H9 (cell line): ENCODE data around the gene MED17. TPM values are rescaled to one million over a fixed set of nuclear protein-coding genes. Genes with fewer than 3 reads are reported as not detected.
A peak's percentile ranks its signal among the peaks of the same experiment; 100 is the strongest.

Experiments used
- DNase-seq: peaks from one replicate; pipeline ENCODE4 v3.0.0-alpha.2; 2017
- H2AFZ ChIP-seq: one replicate; pipeline ENCODE4 v1.6.1; 2013; ENCODE audit warnings: mild to moderate bottlenecking, low read length, control low read depth, moderate library complexity
- H2AK5ac ChIP-seq: 2 replicates; pipeline ENCODE4 v1.6.1; 2013; ENCODE audit warnings: low read length, control low read depth, mixed read lengths; ENCODE audit not compliant: insufficient read length
- H2BK120ac ChIP-seq: one replicate; pipeline ENCODE4 v1.6.1; 2013; ENCODE audit warnings: low read depth, mild to moderate bottlenecking, low read length, control low read depth, inconsistent platforms; ENCODE audit not compliant: poor library complexity, severe bottlenecking
- H2BK12ac ChIP-seq: 2 replicates; pipeline ENCODE4 v1.6.1; 2013; ENCODE audit warnings: low read length, control low read depth, mixed read lengths, low read depth; ENCODE audit not compliant: insufficient read length
- H2BK15ac ChIP-seq: 2 replicates; pipeline ENCODE4 v1.6.1; 2013; ENCODE audit warnings: low read depth, low read length, control low read depth
- H2BK20ac ChIP-seq: one replicate; pipeline ENCODE4 v1.6.1; 2013; ENCODE audit warnings: low read depth, mild to moderate bottlenecking, low read length, control low read depth, inconsistent platforms; ENCODE audit not compliant: poor library complexity, severe bottlenecking
- H2BK5ac ChIP-seq: 2 replicates; pipeline ENCODE4 v1.6.1; 2013; ENCODE audit warnings: low read length, control low read depth, mixed read lengths; ENCODE audit not compliant: insufficient read length
- H3K14ac ChIP-seq: 2 replicates; pipeline ENCODE4 v1.6.1; 2013; ENCODE audit warnings: low read length, control low read depth; ENCODE audit not compliant: insufficient read depth
- H3K18ac ChIP-seq: 2 replicates; pipeline ENCODE4 v1.6.1; 2013; ENCODE audit warnings: low read depth, mild to moderate bottlenecking, mixed read lengths, low read length, control low read depth; ENCODE audit not compliant: insufficient read length
- H3K23ac ChIP-seq: 2 replicates; pipeline ENCODE4 v1.6.1; 2013; ENCODE audit warnings: low read length, control low read depth, mixed read lengths, low read depth; ENCODE audit not compliant: insufficient read length
- H3K23me2 ChIP-seq: 2 replicates; pipeline ENCODE4 v1.6.1; 2013; ENCODE audit warnings: low read depth, mild to moderate bottlenecking, mixed read lengths, low read length, control low read depth; ENCODE audit not compliant: insufficient read length, poor library complexity, severe bottlenecking
- H3K27ac ChIP-seq: 2 replicates; pipeline ENCODE4 v1.5.1; 2013; ENCODE audit warnings: low read length, control low read depth, mixed read lengths, low read depth; ENCODE audit not compliant: insufficient read length
- H3K27me3 ChIP-seq: 2 replicates; pipeline ENCODE4 v1.6.1; 2013; ENCODE audit warnings: low read length, control low read depth, inconsistent platforms; ENCODE audit not compliant: insufficient read depth
- H3K4ac ChIP-seq: 2 replicates; pipeline ENCODE4 v1.6.1; 2013; ENCODE audit warnings: low read depth, mild to moderate bottlenecking, control low read depth, inconsistent platforms, low read length, moderate library complexity
- H3K4me1 ChIP-seq: 2 replicates; pipeline ENCODE4 v1.6.1; 2013; ENCODE audit warnings: low read length, control low read depth, inconsistent platforms; ENCODE audit not compliant: insufficient read depth
- H3K4me2 ChIP-seq: 2 replicates; pipeline ENCODE4 v1.6.1; 2013; ENCODE audit warnings: low read length, control low read depth, mixed read lengths; ENCODE audit not compliant: insufficient read length, insufficient read depth
- H3K56ac ChIP-seq: 2 replicates; pipeline ENCODE4 v1.6.1; 2013; ENCODE audit warnings: low read depth, mild to moderate bottlenecking, mixed read lengths, low read length, control low read depth; ENCODE audit not compliant: insufficient read length
- H3K79me1 ChIP-seq: 2 replicates; pipeline ENCODE4 v1.6.1; 2013; ENCODE audit warnings: low read depth, mild to moderate bottlenecking, moderate library complexity, low read length, control low read depth, inconsistent platforms; ENCODE audit not compliant: insufficient read depth, poor library complexity, severe bottlenecking
- H3K79me2 ChIP-seq: 2 replicates; pipeline ENCODE4 v1.6.1; 2013; ENCODE audit warnings: low read length, control low read depth, inconsistent platforms; ENCODE audit not compliant: insufficient read depth
- H3K9ac ChIP-seq: 2 replicates; pipeline ENCODE4 v1.6.1; 2013; ENCODE audit warnings: low read length, control low read depth, mixed read lengths; ENCODE audit not compliant: insufficient read length; ENCODE audit errors: extremely low read depth
- H3K9me3 ChIP-seq: one replicate; pipeline ENCODE4 v1.6.1; 2013; ENCODE audit warnings: low read depth, low read length, inconsistent platforms; ENCODE audit not compliant: control insufficient read depth
- H3T11ph ChIP-seq: one replicate; pipeline ENCODE4 v1.6.1; 2013; ENCODE audit warnings: mild to moderate bottlenecking, low read length, control low read depth, inconsistent platforms
- H4K20me1 ChIP-seq: one replicate; pipeline ENCODE4 v1.6.1; 2013; ENCODE audit not compliant: control insufficient read depth, insufficient read length, insufficient read depth
- H4K5ac ChIP-seq: 2 replicates; pipeline ENCODE4 v1.6.1; 2013; ENCODE audit warnings: low read depth, mild to moderate bottlenecking, mixed read lengths, low read length, control low read depth; ENCODE audit not compliant: insufficient read length
- H4K8ac ChIP-seq: replicated peaks from 2 replicates; pipeline ENCODE4 v1.6.1; 2013; ENCODE audit warnings: low read length, control low read depth, mixed read lengths, low read depth; ENCODE audit not compliant: insufficient read length
- H4K91ac ChIP-seq: 2 replicates; pipeline ENCODE4 v1.6.1; 2013; ENCODE audit warnings: low read depth, mild to moderate bottlenecking, moderate library complexity, mixed read lengths, low read length, control low read depth; ENCODE audit not compliant: insufficient read length
- H3K27ac Mint-ChIP-seq, 3 experiments: 2 replicates in 2 of 3; 3 replicates in 1 of 3; pipeline ENCODE4 v1.8.0; 2020 to 2021; ENCODE audit warnings: mixed read lengths in 3 of 3, mild to moderate bottlenecking in 1 of 3, moderate library complexity in 1 of 3
- H3K27me3 Mint-ChIP-seq: 2 replicates; pipeline ENCODE4 v1.8.0; 2021; ENCODE audit warnings: low read depth, mild to moderate bottlenecking, moderate library complexity, mixed read lengths
- H3K36me3 Mint-ChIP-seq, 3 experiments: 2 replicates in 2 of 3; 3 replicates in 1 of 3; pipeline ENCODE4 v1.8.0; 2020 to 2021; ENCODE audit warnings: low read depth in 3 of 3, mixed read lengths in 3 of 3; ENCODE audit not compliant: insufficient read depth in 1 of 3
- H3K4me1 Mint-ChIP-seq, 2 experiments: 2 replicates each; pipeline ENCODE4 v1.8.0; 2020; ENCODE audit warnings: mixed read lengths in 2 of 2
- H3K4me3 Mint-ChIP-seq, 2 experiments: 2 replicates in 1 of 2; 3 replicates in 1 of 2; pipeline ENCODE4 v1.8.0; 2020 to 2021; ENCODE audit warnings: mild to moderate bottlenecking in 2 of 2, mixed read lengths in 2 of 2, moderate library complexity in 1 of 2
- H3K9me3 Mint-ChIP-seq, 2 experiments: 2 replicates in 1 of 2; 3 replicates in 1 of 2; pipeline ENCODE4 v1.8.0; 2020; ENCODE audit warnings: mild to moderate bottlenecking in 2 of 2, mixed read lengths in 2 of 2, moderate library complexity in 1 of 2
- CTCF ChIP-seq: fragments of 200-600 bp; sonication (generic); conservative IDR thresholded peaks from 3 replicates; pipeline ENCODE4 v1.8.0; 2021; ENCODE audit warnings: antibody characterized with exemption, mild to moderate bottlenecking
- WGBS: extraction: QIAGEN DNeasy Blood & Tissue Kit; methylation state at CpG from one replicate; pipeline ENCODE4 v1.1.7; 2013; ENCODE audit warnings: missing lambda C conversion rate, low lambda C conversion rate, mixed read lengths; ENCODE audit not compliant: insufficient read length; ENCODE audit errors: extremely low coverage; 5-methylcytosine and 5-hydroxymethylcytosine counted together
- long read RNA-seq: library from polyadenylated mRNA; unstranded; transcript quantifications from one replicate; pipeline ENCODE4 v2.0.0, GENCODE V29; 2020
- total RNA-seq: library from RNA; stranded (reverse); gene quantifications from 2 replicates; pipeline ENCODE4 v1.2.1, GENCODE V29; 2021

The MED17 gene
- 38.3 and 43.3 TPM in 2 replicates for total RNA-seq
- long read RNA-seq, full-length matches to known transcripts: 248 of 266 reads
- long read RNA-seq, partial matches to known transcripts: 2 of 266 reads
- long read RNA-seq, other reads (novel, unspliced or antisense): 16 of 266 reads

GRCh38 chr11:93784145-93784934 is at the start of gene MED17:
Gene MED17, plus strand, starts transcription at chr11:93784282. Its CDS starts 232 bp downstream, at chr11:93784514.
- Mint-ChIP-seq H3K4me3 (peak within 1 kb of the TSS; percentile 91 to 98), H3K9me3 (no peaks in the 10 kb centered on the region; a peak in 1 of 5 replicates), H3K4me1 (peaks cover 16 to 29% of the 10 kb centered on the region in 2 experiments), H3K36me3 (peaks cover 21 to 45% (median 43%) of the 10 kb centered on the region in 3 experiments), H3K27me3 (no peaks in the 10 kb centered on the region), H3K27ac (peak within 1 kb of the TSS; percentile 98 to 99 (median 99))
- Histone ChIP-seq H3K23me2 (peaks cover 14% of the 10 kb centered on the region), H2BK5ac (peak within 1 kb of the TSS; percentile 70), H3K4me2 (peak within 1 kb of the TSS; percentile 94), H3K4ac (peak within 1 kb of the TSS; percentile 71; the same call in 1 of the 2 replicates), H2AK5ac (no peak within 1 kb of the TSS), H2AFZ (no peak within 1 kb of the TSS), H3T11ph (no peak within 1 kb of the TSS), H4K91ac (peak within 1 kb of the TSS; percentile 97), H3K27ac (peak within 1 kb of the TSS; percentile 80), H4K5ac (peak within 1 kb of the TSS; percentile 98), H2BK15ac (no peak within 1 kb of the TSS), H2BK120ac (no peak within 1 kb of the TSS), H3K56ac (peak within 1 kb of the TSS; percentile 69), H4K8ac (no peak within 1 kb of the TSS), H3K79me1 (no peaks in the 10 kb centered on the region), H3K79me2 (peaks cover 21% of the 10 kb centered on the region; the same call in 1 of the 2 replicates), H2BK12ac (peak within 1 kb of the TSS; percentile 26), H3K9ac (peak within 1 kb of the TSS; percentile 99), H3K23ac (peak within 1 kb of the TSS; percentile 70), H2BK20ac (no peak within 1 kb of the TSS), H3K14ac (peak within 1 kb of the TSS; percentile 98), H3K4me1 (no peaks in the 10 kb centered on the region), H3K18ac (peak within 1 kb of the TSS; percentile 98), H3K9me3 (no peaks in the 10 kb centered on the region), H3K27me3 (no peaks in the 10 kb centered on the region), H4K20me1 (no peaks in the 10 kb centered on the region)
- TF ChIP-seq CTCF: peak; percentile 53
- no CpG with 5 or more reads among the region's 72 CpGs for WGBS
- DNase-seq: peak; percentile 94
